BJ (cell line): ENCODE measurements around the gene RBX1. TPM values are rescaled to one million over a fixed set of nuclear protein-coding genes. Genes with fewer than 3 reads are reported as not detected.

Experiments
- CTCF ChIA-PET: fragments of 350-600 bp; formaldehyde crosslinking; extraction: SDS; loops from one replicate; lab custom pipeline; 2021; ENCODE audit warnings: antibody characterized with exemption, inconsistent platforms; lab: Yijun Ruan, JAX
- POLR2A ChIA-PET: fragments of 300-600 bp; sonication (Branson Sonifier 250); formaldehyde crosslinking; extraction: SDS; loops from one replicate; lab custom pipeline; 2021; ENCODE audit warnings: antibody characterized with exemption; lab: Charles Lee
- DNase-seq: peaks from one replicate; pipeline ENCODE4 v3.0.0-alpha.2; 2011; ENCODE audit warnings: low read depth
- H3K27me3 ChIP-seq: 2 replicates; pipeline ENCODE4 v1.6.0; 2011; ENCODE audit warnings: low read length; ENCODE audit not compliant: control insufficient read depth, insufficient read depth
- H3K36me3 ChIP-seq: 2 replicates; pipeline ENCODE4 v1.5.1; 2011; ENCODE audit warnings: low read length; ENCODE audit not compliant: control insufficient read depth, insufficient read depth
- H3K4me3 ChIP-seq: 2 replicates; pipeline ENCODE4 v1.5.1; 2011; ENCODE audit warnings: low read depth, mild to moderate bottlenecking, control low read depth, low read length
- polyA plus RNA-seq: library from polyadenylated mRNA; depleted of rRNA; stranded (reverse); fragments of >200 nt; gene quantifications from 2 replicates; pipeline ENCODE4 v1.2.3, GENCODE V29; 2011
- TF ChIP-seq, protein P1 (sequence below): IDR thresholded peaks from 2 replicates; pipeline ENCODE4 v1.5.1; 2011; ENCODE audit warnings: low read depth, mild to moderate bottlenecking, control low read depth, inconsistent platforms, low read length, moderate library complexity; ENCODE audit not compliant: insufficient read depth

RBX1 gene
- polyA plus RNA-seq, 1 experiment, result 87.0 TPM

DNA sequence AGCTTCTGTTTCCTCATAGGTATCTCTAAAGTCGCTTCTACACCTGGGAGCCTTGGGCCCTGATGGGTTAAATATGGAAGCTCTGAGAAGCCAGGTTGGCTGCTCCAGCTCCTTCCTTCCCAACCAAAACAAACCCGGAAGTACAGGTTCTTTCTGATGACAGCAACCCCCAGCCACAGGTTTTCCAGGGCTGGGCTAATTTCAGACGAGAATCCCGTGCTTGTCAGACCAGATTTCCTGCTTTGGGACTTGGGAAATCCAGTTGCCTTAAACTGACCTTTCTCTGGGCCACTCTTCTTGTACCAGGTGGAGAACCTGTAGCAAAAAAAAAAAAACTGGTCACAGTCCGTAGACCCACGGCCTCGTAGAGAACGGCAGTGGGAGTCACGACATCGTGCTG, 51.9 kb downstream of the RBX1 start:
- CTCF ChIA-PET, result interaction anchor here (0.6 to 1.0 kb wide), 2 partner anchors 21 to 35 kb away, joined by 3 read pairs; no protein-coding TSS in a partner anchor
- TF ChIP-seq, protein P1, sequence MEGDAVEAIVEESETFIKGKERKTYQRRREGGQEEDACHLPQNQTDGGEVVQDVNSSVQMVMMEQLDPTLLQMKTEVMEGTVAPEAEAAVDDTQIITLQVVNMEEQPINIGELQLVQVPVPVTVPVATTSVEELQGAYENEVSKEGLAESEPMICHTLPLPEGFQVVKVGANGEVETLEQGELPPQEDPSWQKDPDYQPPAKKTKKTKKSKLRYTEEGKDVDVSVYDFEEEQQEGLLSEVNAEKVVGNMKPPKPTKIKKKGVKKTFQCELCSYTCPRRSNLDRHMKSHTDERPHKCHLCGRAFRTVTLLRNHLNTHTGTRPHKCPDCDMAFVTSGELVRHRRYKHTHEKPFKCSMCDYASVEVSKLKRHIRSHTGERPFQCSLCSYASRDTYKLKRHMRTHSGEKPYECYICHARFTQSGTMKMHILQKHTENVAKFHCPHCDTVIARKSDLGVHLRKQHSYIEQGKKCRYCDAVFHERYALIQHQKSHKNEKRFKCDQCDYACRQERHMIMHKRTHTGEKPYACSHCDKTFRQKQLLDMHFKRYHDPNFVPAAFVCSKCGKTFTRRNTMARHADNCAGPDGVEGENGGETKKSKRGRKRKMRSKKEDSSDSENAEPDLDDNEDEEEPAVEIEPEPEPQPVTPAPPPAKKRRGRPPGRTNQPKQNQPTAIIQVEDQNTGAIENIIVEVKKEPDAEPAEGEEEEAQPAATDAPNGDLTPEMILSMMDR, result no peak
- no peak for DNase-seq

DNA sequence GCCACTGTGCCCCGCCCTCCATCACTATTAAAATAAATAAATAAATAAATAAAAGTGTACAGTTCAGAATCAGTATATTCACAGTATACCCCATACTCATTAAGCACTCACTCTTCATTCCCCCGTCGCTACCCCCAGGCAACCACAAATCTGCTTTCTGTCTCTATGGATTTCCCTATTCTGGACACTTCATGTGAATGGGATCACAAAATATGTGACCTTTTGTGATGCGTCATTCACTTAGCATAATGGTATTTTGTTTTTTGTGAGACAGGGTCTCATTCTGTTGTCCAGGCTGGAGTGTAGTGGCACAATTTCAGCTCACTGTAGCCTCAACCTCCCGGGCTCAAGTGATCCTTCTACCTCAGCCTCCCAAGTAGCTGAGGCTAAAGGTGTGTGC, 52.8 kb downstream of the RBX1 start:
- H3K36me3 ChIP-seq, result no peaks in the 10 kb centered on the region
- no peak for DNase-seq
- no peaks in the 10 kb centered on the region for H3K27me3 ChIP-seq
- TF ChIP-seq, protein P1, result no peak
- no peak overlapping the region for H3K4me3 ChIP-seq
- ChIA-PET POLR2A (no interaction called here), CTCF (interaction anchor here (0.6 kb wide), 1 partner anchor 20 kb away, joined by 3 read pairs; no protein-coding TSS in a partner anchor)

More for the DNA sequence above, 51.9 kb downstream of the RBX1 start:
- POLR2A ChIA-PET, result no interaction called here
- H3K36me3 ChIP-seq, result no peaks in the 10 kb centered on the region
- no peak overlapping the region for H3K4me3 ChIP-seq
- H3K27me3 ChIP-seq, result no peaks in the 10 kb centered on the region

DNA sequence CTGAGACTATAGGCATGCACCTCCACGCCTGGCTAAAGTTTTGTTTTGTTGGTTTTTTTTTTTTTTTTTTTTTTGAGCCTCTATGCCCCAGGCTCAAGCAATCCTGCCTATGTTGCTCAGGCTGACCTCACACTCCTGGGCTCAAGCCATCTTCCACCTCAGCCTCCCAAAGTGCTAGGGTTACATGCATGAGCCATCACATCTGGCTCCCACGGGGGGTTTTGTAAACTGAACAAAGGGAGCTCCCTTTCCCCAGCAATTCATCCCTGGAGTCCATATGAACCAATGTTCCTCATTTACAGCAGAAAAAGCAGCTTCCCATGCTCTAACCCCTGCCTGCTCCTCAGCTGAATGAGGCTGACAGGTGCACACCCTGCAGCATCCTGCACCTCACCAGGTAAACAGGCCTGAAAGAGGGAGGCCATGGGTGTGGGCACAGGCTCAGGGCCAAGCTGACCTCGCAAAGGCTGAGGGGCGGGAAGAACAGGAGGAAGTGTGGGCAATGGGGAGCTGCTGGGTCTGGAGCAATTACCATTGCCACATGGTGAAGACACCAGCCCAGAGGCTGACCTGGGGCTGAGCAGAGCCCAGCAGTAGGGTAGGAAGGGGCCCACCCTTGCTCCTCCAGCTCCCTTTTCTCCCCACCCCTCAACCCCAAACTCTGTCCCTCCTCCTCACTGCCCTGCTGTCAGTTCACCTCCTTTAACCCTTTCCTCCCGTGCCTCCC, 58.2 kb downstream of the RBX1 start:
- no peak for DNase-seq
- POLR2A ChIA-PET, result no interaction called here
- Histone ChIP-seq H3K27me3 (no peaks in the 10 kb centered on the region; the same call in 1 of the 2 replicates), H3K36me3 (no peaks in the 10 kb centered on the region), H3K4me3 (no peak overlapping the region)
- CTCF ChIA-PET, result interaction anchor here (1.6 kb wide), 1 partner anchor 10 kb away, joined by 5 read pairs; no protein-coding TSS in a partner anchor
- TF ChIP-seq, protein P1, result no peak

DNA sequence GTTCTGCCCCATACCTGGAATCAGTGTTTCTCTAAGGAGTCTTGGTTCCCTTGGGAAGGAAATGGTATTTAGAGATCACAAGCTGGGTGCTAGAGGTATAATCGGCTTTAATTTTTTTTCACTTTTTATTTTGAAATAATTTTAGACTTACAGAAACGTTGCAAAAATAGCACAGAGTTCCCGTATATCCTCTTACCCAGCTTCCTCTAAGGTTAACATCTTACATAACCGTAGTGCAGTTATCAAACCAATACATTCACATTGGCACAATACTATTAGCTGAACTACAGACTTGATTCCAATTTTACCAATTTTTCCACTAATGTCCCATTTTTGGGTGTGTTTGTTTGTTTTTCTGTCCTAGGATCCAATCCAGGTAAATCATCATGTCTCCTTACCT, 63.8 kb downstream of the RBX1 start:
- Histone ChIP-seq H3K36me3 (no peaks in the 10 kb centered on the region), H3K27me3 (no peaks in the 10 kb centered on the region; the same call in 1 of the 2 replicates), H3K4me3 (no peak overlapping the region)
- CTCF ChIA-PET, result interaction anchor here (1.2 kb wide), 1 partner anchor 9 kb away, joined by 5 read pairs; no protein-coding TSS in a partner anchor
- POLR2A ChIA-PET, result no interaction called here
- TF ChIP-seq, protein P1, result no peak
- no peak for DNase-seq

DNA sequence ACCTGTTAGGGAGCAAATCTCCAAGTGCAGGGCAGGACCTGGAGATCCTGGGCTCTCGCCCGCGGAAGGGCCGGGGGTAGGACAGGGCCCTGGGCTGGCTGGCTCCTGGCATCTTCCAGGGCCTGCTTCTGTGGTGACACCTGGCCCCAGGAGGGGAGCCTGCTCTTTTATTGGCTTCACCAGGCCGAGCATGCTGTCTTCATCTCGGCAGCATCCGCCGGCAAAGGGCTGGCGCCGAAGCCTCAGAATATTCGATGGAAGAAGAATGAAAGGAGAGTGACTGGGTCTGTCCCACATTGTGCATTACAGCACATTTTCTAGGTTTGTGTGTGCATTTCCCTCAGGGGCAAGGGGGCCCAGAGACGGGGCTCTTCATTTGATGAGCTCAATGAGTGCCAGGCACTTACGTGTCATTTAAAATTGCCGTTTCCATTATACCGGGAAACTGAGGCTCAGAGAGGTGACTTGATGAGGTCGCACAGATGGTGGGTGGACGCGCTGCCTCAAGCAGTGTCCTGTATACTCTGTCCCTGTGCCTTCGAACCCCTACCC, 70.0 kb downstream of the RBX1 start:
- peak overlapping the region; percentile 62 for H3K4me3 ChIP-seq
- POLR2A ChIA-PET, result interaction anchor here (0.6 kb wide), 3 partner anchors 67 to 1702 kb away, joined by 3 to 9 read pairs (median 3); no protein-coding TSS in a partner anchor
- CTCF ChIA-PET, result no interaction called here
- H3K36me3 ChIP-seq, result no peaks in the 10 kb centered on the region
- TF ChIP-seq, protein P1, result no peak
- no peaks in the 10 kb centered on the region for H3K27me3 ChIP-seq
- no peak for DNase-seq
